HG02798 (cell line): Measurements from ENCODE around the gene ELAVL4.

Experiments
- ATAC-seq: cut with Tn5 transposase; IDR thresholded peaks from one replicate; pipeline ENCODE4 v1.9.1; 2021; ENCODE audit warnings: mild to moderate bottlenecking; ENCODE audit not compliant: unreplicated experiment, poor library complexity

Gene ELAVL4

GRCh38 chr1:50175719-50176639 lies 67.3 kb downstream of the ELAVL4 start:
- no peak for ATAC-seq

DNA sequence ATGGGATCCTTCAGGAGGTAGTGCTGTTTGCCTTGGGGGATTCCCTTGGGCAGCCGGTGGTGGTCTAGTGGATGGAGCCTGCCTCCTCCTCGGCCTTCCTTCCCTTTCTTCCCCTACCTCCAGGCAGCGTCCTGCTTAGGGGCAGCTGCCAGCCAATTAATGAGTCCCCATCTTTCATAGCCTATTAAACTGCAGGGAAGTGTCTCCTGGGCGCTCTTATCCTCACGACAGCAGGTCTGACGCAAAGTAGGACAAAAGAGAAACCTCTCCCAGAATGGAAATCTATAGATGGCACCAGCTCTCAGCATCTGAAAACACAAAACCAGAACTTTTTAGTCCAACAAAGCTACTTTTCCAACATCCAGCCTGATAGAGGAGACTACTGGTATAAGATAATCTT lies 69.3 kb downstream of the ELAVL4 start:
- no peak for ATAC-seq

- ATAC-seq: no peak
These were observed 70.9 kb downstream of the ELAVL4 start for GRCh38 chr1:50179639-50180038.

- no peak for ATAC-seq
These were observed 71.6 kb downstream of the ELAVL4 start for GRCh38 chr1:50180367-50180766.

DNA sequence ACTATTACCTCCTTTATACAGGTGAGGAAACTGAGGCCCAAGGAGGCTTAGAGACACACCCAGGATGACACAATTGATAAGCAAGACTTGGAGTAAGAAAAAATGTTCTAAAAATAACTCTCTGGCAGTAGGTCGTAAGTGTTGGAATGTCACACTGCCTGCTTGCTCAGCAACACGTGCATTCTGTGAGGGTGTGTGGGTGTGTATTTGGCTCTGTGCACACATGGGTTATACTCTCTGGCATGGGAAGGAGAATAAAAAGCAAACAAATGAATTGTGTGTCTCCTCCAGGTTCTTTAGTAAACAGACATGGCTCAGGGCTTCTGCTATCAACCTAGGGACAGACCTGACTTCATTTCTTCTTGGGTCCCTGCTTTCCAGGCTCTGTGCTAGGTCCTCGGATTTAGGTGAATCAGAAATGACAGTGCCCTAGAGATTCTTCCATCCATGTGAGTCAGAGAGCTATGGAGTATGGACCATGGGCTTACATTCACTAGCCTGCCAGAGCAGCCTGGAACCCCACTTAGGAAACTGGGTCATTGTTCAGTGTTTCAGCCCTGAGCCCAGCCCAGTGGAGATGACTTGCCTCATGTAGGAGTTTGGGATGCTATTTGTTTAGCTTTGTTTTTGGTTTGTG lies 72.4 kb downstream of the ELAVL4 start:
- no peak for ATAC-seq

DNA sequence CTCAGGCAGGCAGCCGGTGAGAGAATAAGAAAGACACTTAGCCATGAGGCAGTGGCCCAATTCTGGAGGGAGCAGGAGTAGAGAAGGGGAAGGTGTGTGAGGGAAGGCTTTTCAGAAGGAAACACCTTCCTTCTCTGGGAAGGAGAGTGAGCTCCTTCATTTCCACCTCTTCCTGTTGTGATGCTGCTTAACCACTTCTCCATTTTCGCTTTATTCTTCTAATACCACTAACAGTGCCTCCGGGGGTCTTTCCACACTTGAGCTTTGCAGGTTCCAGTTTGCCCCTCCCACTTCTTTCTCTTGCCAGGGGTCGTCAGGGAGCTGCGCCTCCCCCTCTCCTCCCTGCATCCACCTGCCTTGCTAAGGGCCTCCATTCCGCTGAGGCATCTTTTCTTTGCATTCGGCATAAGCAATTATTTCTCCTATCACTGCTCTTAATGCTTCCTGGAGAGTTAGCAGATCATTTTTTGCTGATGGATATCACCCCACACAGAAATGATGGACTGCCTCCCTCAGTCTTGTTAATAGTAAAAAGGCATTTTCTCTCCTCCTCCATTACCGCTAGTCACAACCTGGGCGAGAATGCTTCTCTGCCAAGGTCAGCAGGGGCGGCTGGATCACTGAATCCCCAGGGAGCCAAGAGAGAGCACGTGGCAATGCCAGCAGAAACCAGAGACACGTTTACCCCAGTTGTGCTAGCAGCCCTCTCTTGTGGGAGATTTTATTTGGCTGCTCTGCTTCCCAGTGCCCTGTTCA lies 74.8 kb downstream of the ELAVL4 start:
- ATAC-seq: no peak

DNA sequence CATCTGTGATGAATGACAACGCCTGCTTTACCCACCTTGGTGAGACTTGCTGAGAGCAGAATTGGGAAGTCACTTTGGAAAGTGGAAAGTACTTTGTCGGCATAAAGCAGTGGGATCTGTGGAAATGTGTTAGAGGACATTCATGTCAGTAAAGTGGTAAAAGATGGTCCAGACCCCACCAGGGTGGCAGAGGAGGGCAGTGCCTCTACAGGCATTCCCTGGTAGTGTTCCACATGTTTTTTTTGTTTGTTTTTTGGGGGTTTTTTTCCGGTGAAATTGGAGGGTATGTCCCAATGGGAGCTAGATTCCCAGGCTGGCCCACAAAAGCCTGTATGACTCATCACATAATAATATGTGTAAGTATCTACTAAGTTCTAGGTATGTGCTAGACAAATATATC lies 80.6 kb downstream of the ELAVL4 start:
- no peak for ATAC-seq

GRCh38 chr1:50193002-50193401 lies 84.3 kb downstream of the ELAVL4 start:
- ATAC-seq: no peak

DNA sequence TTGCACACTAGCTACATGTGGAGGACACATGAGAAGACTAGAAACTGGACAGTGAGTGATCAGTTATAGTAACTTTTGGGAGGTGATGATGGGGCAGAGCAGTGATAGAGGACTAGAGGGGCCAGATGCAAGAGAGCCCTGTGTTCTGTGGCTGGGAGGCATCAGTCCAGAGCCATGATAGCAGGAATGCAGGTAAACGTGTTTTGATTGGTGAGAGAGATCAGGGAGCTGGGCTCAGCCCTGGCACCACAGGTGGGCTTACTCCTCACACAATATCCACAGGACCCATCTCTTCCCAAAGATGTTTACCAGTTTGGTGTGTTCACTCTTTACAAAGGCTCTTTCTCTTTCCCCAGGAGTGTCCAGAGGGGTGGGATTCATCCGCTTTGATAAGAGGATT lies 86.5 kb downstream of the ELAVL4 start:
- ATAC-seq: no peak

GRCh38 chr1:50196081-50196480 lies 87.4 kb downstream of the ELAVL4 start:
- ATAC-seq: no peak

- ATAC-seq: no peak
These were observed 88.5 kb downstream of the ELAVL4 start for GRCh38 chr1:50197216-50197615.

GRCh38 chr1:50208315-50208714 lies 99.6 kb downstream of the ELAVL4 start:
- ATAC-seq: no peak

GRCh38 chr1:50208756-50209155 lies 100.0 kb downstream of the ELAVL4 start:
- ATAC-seq: no peak

DNA sequence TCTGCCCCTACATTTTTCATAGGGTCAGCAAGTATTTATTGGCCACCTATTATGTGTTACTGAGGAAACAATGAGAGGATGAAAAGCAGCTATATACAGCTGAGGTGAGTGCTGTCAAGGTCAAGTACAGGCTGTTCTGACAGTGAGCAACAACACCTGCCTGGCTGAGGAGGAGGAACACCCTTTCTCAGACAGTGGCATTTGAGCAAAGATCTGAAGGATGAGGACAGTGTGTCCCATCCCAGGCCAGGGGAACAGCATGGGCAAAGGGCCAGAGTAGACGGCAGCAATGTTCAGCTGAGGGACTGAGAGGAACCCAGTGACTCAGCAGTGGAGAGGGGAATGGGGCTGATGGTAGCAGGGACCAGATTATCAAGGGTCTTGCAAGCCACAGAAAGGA lies 101.0 kb downstream of the ELAVL4 start:
- ATAC-seq: no peak

GRCh38 chr1:50213505-50213904 lies 104.8 kb downstream of the ELAVL4 start:
- no peak for ATAC-seq

- no peak for ATAC-seq
These were observed 106.0 kb downstream of the ELAVL4 start for GRCh38 chr1:50214717-50215116.

GRCh38 chr1:50218344-50219120 lies 109.8 kb downstream of the ELAVL4 start:
- ATAC-seq: no peak

DNA sequence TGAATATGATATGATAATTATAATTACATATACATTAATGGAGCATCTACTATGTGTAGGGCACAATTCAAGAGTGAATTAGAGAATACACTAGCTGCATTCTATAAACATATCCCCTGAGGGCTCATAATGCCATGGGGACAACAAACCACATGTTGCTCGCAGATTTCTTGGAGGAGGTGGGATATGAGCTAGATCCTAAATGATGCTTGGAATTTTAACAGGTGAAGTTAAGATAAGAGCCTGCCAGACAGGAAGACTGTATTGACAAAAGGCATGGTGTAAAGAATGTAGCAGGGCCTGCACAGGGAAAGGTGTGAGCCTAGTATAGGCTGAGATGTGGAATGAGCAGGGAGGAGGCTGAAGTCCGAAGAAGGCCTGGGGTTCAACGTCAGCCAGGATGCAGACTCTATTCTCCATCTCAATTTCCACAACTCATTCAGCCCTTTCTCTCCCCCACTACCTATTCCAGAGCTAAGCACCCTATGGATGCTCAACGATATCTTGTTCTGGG lies 120.2 kb downstream of the ELAVL4 start:
- no peak for ATAC-seq

DNA sequence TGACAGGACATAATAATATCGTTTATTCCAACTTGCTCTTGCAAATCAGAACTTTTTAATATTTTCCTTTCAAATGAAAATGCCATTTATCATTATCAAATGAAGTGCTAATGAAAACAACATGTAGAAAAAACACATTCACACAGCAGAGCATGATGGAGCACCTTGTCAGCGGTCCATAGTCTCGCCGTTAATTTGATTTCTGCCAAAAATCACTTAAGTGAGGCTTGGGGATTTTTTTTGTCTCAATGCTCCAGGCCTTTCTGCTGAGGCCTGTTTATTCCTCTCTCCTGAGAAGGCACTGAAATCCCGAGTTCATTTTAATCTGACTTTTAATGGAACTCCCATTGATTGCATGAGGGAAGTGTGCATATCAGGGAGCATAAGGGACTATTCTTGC lies 122.5 kb downstream of the ELAVL4 start:
- no peak for ATAC-seq

DNA sequence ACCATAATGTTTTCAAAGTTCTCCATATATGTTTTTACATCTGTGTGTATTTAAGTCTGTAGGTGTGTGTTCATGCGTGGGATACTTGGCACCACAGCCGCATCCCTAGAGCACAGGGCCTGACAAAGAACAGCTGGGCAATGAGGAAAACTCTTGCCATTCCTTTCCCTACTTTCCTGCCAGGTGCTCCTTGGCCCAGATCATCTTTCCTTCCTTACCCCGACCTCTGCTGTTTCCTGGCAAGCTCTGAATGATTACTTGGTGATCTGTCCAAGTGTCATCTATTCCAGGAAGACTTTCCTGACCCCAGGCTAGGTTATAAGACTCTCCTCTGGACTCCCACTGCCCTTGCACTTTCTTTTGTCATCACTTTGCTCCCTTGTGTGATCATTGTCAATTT lies 123.6 kb downstream of the ELAVL4 start:
- ATAC-seq: no peak
